GM12878 (cell line): ENCODE results near the gene FAM171A1. TPM values are rescaled to one million over a fixed set of nuclear protein-coding genes. Genes with fewer than 3 reads are reported as not detected.

Source experiments
- ATAC-seq: fragments of 200-7000 bp; cut with Tn5 transposase; 3 replicates; pipeline ENCODE4 v1.9.1; 2020; ENCODE audit warnings: mild to moderate bottlenecking, moderate library complexity
- BruUV-seq: library from RNA; stranded (reverse); fragments of 400-500 nt; replicated peaks from 2 replicates; lab custom pipeline; 2021; lab: Mats Ljungman, UMichigan
- CTCF ChIA-PET: fragments of 300-600 bp; sonication (Branson Sonifier 250); formaldehyde crosslinking; extraction: SDS; loops from one replicate; lab custom pipeline; 2021; ENCODE audit warnings: inconsistent platforms; lab: Yijun Ruan, JAX
- POLR2A ChIA-PET: fragments of 350-600 bp; formaldehyde crosslinking; extraction: SDS; loops from one replicate; lab custom pipeline; 2021; ENCODE audit warnings: inconsistent platforms; lab: Charles Lee
- RAD21 ChIA-PET: fragments of 300-600 bp; sonication (Branson Sonifier 250); formaldehyde crosslinking; loops from one replicate; lab custom pipeline; 2023; ENCODE audit warnings: antibody characterized with exemption; ENCODE audit not compliant: unreplicated experiment; lab: Charles Lee
- SMC1A ChIA-PET: fragments of 300-600 bp; sonication (Branson Sonifier 250); formaldehyde crosslinking; loops from one replicate; lab custom pipeline; 2023; ENCODE audit not compliant: unreplicated experiment, uncharacterized antibody; lab: Charles Lee
- DNase-seq: peaks from one replicate; pipeline ENCODE4 v3.0.0-alpha.2; 2011; ENCODE audit warnings: low read depth, low spot score
- FAIRE-seq: peaks from 3 replicates; lab custom pipeline; 2011; peaks lifted over from hg19 to GRCh38; lab: Jason Lieb, UNC
- H2AFZ ChIP-seq: 2 replicates; pipeline ENCODE4 v1.6.0; 2011; ENCODE audit warnings: low read depth, low read length, control low read depth; ENCODE audit not compliant: control insufficient read depth
- H3K27ac ChIP-seq: 2 replicates; pipeline ENCODE4 v1.5.1; 2011; ENCODE audit warnings: control low read depth; ENCODE audit not compliant: control insufficient read depth, insufficient read depth
- H3K27me3 ChIP-seq, 2 experiments: replicated peaks in 1 of 2; 2 replicates each; pipeline versions ENCODE4 v1.6.0 to v1.6.1; 2011; ENCODE audit warnings: low read length in 1 of 2; ENCODE audit not compliant: control insufficient read depth in 2 of 2, insufficient read depth in 2 of 2
- H3K36me3 ChIP-seq, 2 experiments: 2 replicates each; pipeline ENCODE4 v1.5.1; 2011; ENCODE audit warnings: low read length in 1 of 2; ENCODE audit not compliant: control insufficient read depth in 2 of 2, insufficient read depth in 2 of 2
- H3K4me1 ChIP-seq: 2 replicates; pipeline ENCODE4 v1.6.1; 2011; ENCODE audit warnings: mild to moderate bottlenecking, low read length, moderate library complexity, mixed read lengths; ENCODE audit not compliant: control insufficient read depth, insufficient read depth
- H3K4me2 ChIP-seq: 2 replicates; pipeline ENCODE4 v1.6.0; 2011; ENCODE audit warnings: control low read depth; ENCODE audit not compliant: control insufficient read depth, insufficient read depth
- H3K4me3 ChIP-seq: fragments of 200-600 bp; sonication (generic); 2 replicates; pipeline ENCODE4 v1.5.1; 2016
- H3K79me2 ChIP-seq: 2 replicates; pipeline ENCODE4 v1.6.0; 2011; ENCODE audit warnings: low read length; ENCODE audit not compliant: control insufficient read depth, insufficient read depth
- H3K9ac ChIP-seq: 2 replicates; pipeline ENCODE4 v1.8.0; 2011; ENCODE audit warnings: low read length, control low read depth, mixed read lengths; ENCODE audit not compliant: control insufficient read depth, insufficient read depth
- H3K9me3 ChIP-seq: replicated peaks from 3 replicates; pipeline ENCODE4 v1.5.1; 2011; ENCODE audit warnings: mild to moderate bottlenecking, low read length; ENCODE audit not compliant: control insufficient read depth, insufficient read depth
- H4K20me1 ChIP-seq: 2 replicates; pipeline ENCODE4 v1.6.0; 2011; ENCODE audit not compliant: control insufficient read depth, insufficient read depth
- BMI1 ChIP-seq: fragments of 450-650 bp; IDR thresholded peaks from 2 replicates; pipeline ENCODE4 v1.6.1; 2016; ENCODE audit warnings: mild to moderate bottlenecking, moderate library complexity, borderline replicate concordance
- CBX5 ChIP-seq: sonication (generic); IDR thresholded peaks from 2 replicates; pipeline ENCODE4 v1.6.1; 2016; ENCODE audit warnings: low read depth, moderate library complexity, mild to moderate bottlenecking, inconsistent platforms
- CHD1 ChIP-seq: IDR thresholded peaks from 2 replicates; pipeline ENCODE4 v1.6.1; 2012; ENCODE audit warnings: low read depth, low read length, improper control_type of control experiment
- EZH2 ChIP-seq: IDR thresholded peaks from 2 replicates; pipeline ENCODE4 v1.6.1; 2012; ENCODE audit warnings: low read depth, mild to moderate bottlenecking, control low read depth, inconsistent platforms, low read length, borderline replicate concordance; ENCODE audit not compliant: control insufficient read depth
- RCOR1 ChIP-seq: conservative IDR thresholded peaks from 2 replicates; pipeline ENCODE4 v1.6.1; 2012; ENCODE audit warnings: low read depth, low read length, improper control_type of control experiment
- RUNX3 ChIP-seq: IDR thresholded peaks from 2 replicates; pipeline ENCODE4 v1.6.1; 2012; ENCODE audit warnings: low read length, inconsistent platforms
- SIN3A ChIP-seq: IDR thresholded peaks from 2 replicates; pipeline ENCODE4 v1.6.1; 2012; ENCODE audit warnings: low read depth, low read length, improper control_type of control experiment
- SUZ12 ChIP-seq: fragments of 200-600 bp; sonication (generic); IDR thresholded peaks from one replicate; pipeline ENCODE4 v1.6.1; 2018; ENCODE audit warnings: antibody characterized with exemption, mild to moderate bottlenecking; ENCODE audit not compliant: unreplicated experiment
- TAF1 ChIP-seq: IDR thresholded peaks from 2 replicates; pipeline ENCODE4 v1.6.1; 2011; ENCODE audit warnings: mild to moderate bottlenecking, low read depth, low read length, borderline replicate concordance
- YY1 ChIP-seq: IDR thresholded peaks from 2 replicates; pipeline ENCODE4 v1.6.1; 2011; ENCODE audit warnings: low read depth, mild to moderate bottlenecking, low read length
- ZBED1 ChIP-seq: IDR thresholded peaks from 2 replicates; pipeline ENCODE4 v1.6.1; 2016; ENCODE audit warnings: borderline replicate concordance
- ZNF207 ChIP-seq: fragments of 450-650 bp; IDR thresholded peaks from 2 replicates; pipeline ENCODE4 v1.6.1; 2014; ENCODE audit warnings: antibody characterized with exemption, mild to moderate bottlenecking, borderline replicate concordance
- ZSCAN29 ChIP-seq: fragments of 450-650 bp; IDR thresholded peaks from 2 replicates; pipeline ENCODE4 v1.6.1; 2017; ENCODE audit warnings: mild to moderate bottlenecking, moderate library complexity
- WGBS: methylation state at CpG from one replicate; pipeline ENCODE4 v1.1.6; 2016; ENCODE audit warnings: low lambda C conversion rate; ENCODE audit not compliant: insufficient replicate concordance, insufficient coverage; ENCODE audit errors: missing lambda C conversion rate; 5-methylcytosine and 5-hydroxymethylcytosine counted together
- in situ Hi-C: fragments of 300-500 bp; cut with MboI; formaldehyde crosslinking; loops from 9 replicates; pipeline ENCODE4 v1.14.3; 2018; ENCODE audit warnings: mixed read lengths
- intact Hi-C: fragments of 100-400 bp; cut with micrococcal nuclease; formaldehyde crosslinking; loops from one replicate; pipeline ENCODE4 v1.14.2; 2022; ENCODE audit not compliant: unreplicated experiment
- polyA plus RNA-seq, 11 experiments: library from polyadenylated mRNA; depleted of rRNA in 4 of 11; unstranded in 6 of 11; stranded (reverse) in 5 of 11; fragments of >200 nt; fragmentation: Nextera tagmentation in 4 of 11; fragmentation: Illumina TruSeq in 1 of 11; extraction: Ambion mirVana in 4 of 11; extraction: Trizol in 1 of 11; gene quantifications; 1 replicate in 1 of 11; 2 replicates in 10 of 11; pipeline versions ENCODE4 v1.2.1 to v1.2.3, GENCODE V29; 2011 to 2016; ENCODE audit warnings: inconsistent platforms in 2 of 11, missing spikeins in 2 of 11, low read depth in 1 of 11
- total RNA-seq, 4 experiments: library from RNA; depleted of rRNA in 3 of 4; stranded (reverse); fragments of >200 nt in 3 of 4; fragmentation: Illumina TruSeq in 1 of 4; extraction: Trizol in 1 of 4; gene quantifications; 2 replicates each; pipeline versions ENCODE4 v1.2.1 to v1.2.3, GENCODE V29; 2013 to 2021
- TF ChIP-seq, protein P1 (sequence below): fragments of 450-650 bp; IDR thresholded peaks from 2 replicates; pipeline ENCODE4 v1.6.1; 2017; ENCODE audit warnings: mild to moderate bottlenecking, low read depth, inconsistent platforms; ENCODE audit not compliant: poor library complexity, severe bottlenecking
- TF ChIP-seq, protein P2 (sequence below): IDR thresholded peaks from 2 replicates; pipeline ENCODE4 v1.6.1; 2011; ENCODE audit warnings: mild to moderate bottlenecking, low read depth, low read length, moderate library complexity; ENCODE audit not compliant: insufficient replicate concordance
- TF ChIP-seq, protein P3 (sequence below): fragments of 450-650 bp; IDR thresholded peaks from 2 replicates; pipeline ENCODE4 v1.6.1; 2017; ENCODE audit warnings: low read depth, mild to moderate bottlenecking, moderate library complexity

FAM171A1 gene
- total and polyA plus RNA-seq, 10 of the 15 experiments (the other 5 are each of a cell fraction or from before 2014, with no cell fraction given) = 0.05 to 0.28 (median 0.10) TPM; not detected in 1

DNA sequence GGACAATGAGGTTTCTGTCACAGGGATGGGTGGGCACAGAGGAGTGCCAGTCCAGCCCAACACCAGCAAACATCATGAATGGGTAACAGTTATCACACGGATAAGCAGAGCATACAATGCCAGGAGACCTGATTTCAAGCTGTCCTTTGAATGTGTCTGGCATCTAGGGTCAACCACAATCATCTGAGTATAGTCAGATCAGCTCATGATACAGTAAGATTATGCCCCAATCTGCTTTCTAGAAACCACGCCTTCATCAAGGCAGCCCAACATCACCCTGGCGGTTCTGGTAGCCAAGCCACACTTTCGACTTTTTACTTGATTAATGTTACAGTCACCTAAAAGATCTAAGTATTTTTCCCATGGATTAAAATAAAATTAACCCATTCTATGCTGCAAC, 10.5 kb downstream of the FAM171A1 start:
- CTCF ChIA-PET = no interaction called here
- RAD21 ChIA-PET = no interaction called here

More for the DNA sequence above, 10.5 kb downstream of the FAM171A1 start:
- WGBS = 12% methylated on average over 4 of the region's 4 CpGs
- no peak overlapping the region for H3K9ac ChIP-seq
- peaks cover 3 to 10% of the 10 kb centered on the region in 2 experiments; a peak in 3 of 4 replicates for H3K27me3 ChIP-seq
- H2AFZ ChIP-seq = no peak overlapping the region
- SMC1A ChIA-PET = no interaction called here
- no peaks in the 10 kb centered on the region for H4K20me1 ChIP-seq
- no peak overlapping the region for H3K27ac ChIP-seq
- no peak for DNase-seq
- H3K79me2 ChIP-seq = no peaks in the 10 kb centered on the region
- H3K4me2 ChIP-seq = no peak overlapping the region
- H3K36me3 ChIP-seq = no peaks in the 10 kb centered on the region
- no TSS peak for BruUV-seq
- H3K9me3 ChIP-seq = no peaks in the 10 kb centered on the region
- no peak overlapping the region for H3K4me3 ChIP-seq
- in situ Hi-C loops = no loop called here
- intact Hi-C loops = no loop called here
- ATAC-seq = no peak
- no peak for FAIRE-seq
- no peaks in the 10 kb centered on the region for H3K4me1 ChIP-seq
- TF ChIP-seq RCOR1 = no peak
- TF ChIP-seq YY1 = no peak
- TF ChIP-seq, protein P1, sequence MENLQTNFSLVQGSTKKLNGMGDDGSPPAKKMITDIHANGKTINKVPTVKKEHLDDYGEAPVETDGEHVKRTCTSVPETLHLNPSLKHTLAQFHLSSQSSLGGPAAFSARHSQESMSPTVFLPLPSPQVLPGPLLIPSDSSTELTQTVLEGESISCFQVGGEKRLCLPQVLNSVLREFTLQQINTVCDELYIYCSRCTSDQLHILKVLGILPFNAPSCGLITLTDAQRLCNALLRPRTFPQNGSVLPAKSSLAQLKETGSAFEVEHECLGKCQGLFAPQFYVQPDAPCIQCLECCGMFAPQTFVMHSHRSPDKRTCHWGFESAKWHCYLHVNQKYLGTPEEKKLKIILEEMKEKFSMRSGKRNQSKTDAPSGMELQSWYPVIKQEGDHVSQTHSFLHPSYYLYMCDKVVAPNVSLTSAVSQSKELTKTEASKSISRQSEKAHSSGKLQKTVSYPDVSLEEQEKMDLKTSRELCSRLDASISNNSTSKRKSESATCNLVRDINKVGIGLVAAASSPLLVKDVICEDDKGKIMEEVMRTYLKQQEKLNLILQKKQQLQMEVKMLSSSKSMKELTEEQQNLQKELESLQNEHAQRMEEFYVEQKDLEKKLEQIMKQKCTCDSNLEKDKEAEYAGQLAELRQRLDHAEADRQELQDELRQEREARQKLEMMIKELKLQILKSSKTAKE = no peak
- TF ChIP-seq TAF1 = no peak
- TF ChIP-seq SIN3A = no peak
- TF ChIP-seq CBX5 = no peak
- TF ChIP-seq, protein P2, sequence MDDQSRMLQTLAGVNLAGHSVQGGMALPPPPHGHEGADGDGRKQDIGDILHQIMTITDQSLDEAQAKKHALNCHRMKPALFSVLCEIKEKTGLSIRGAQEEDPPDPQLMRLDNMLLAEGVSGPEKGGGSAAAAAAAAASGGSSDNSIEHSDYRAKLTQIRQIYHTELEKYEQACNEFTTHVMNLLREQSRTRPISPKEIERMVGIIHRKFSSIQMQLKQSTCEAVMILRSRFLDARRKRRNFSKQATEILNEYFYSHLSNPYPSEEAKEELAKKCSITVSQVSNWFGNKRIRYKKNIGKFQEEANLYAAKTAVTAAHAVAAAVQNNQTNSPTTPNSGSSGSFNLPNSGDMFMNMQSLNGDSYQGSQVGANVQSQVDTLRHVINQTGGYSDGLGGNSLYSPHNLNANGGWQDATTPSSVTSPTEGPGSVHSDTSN = no peak
- no peak for TF ChIP-seq ZNF207
- TF ChIP-seq, protein P3, sequence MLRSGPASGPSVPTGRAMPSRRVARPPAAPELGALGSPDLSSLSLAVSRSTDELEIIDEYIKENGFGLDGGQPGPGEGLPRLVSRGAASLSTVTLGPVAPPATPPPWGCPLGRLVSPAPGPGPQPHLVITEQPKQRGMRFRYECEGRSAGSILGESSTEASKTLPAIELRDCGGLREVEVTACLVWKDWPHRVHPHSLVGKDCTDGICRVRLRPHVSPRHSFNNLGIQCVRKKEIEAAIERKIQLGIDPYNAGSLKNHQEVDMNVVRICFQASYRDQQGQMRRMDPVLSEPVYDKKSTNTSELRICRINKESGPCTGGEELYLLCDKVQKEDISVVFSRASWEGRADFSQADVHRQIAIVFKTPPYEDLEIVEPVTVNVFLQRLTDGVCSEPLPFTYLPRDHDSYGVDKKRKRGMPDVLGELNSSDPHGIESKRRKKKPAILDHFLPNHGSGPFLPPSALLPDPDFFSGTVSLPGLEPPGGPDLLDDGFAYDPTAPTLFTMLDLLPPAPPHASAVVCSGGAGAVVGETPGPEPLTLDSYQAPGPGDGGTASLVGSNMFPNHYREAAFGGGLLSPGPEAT = no peak
- no peak for TF ChIP-seq ZSCAN29
- no peak for TF ChIP-seq RUNX3
- TF ChIP-seq CHD1 = no peak
- no peak for TF ChIP-seq SUZ12
- no peak for TF ChIP-seq ZBED1
- TF ChIP-seq BMI1 = no peak
- no peak for TF ChIP-seq EZH2
- POLR2A ChIA-PET = no interaction called here
